Measurements from ENCODE around the gene WTIP. TPM values are rescaled to one million over a fixed set of nuclear protein-coding genes. Genes with fewer than 3 reads are reported as not detected.

Gene WTIP
- total and polyA plus RNA-seq, 2 donors (not counting 3 experiments of a cell fraction or from before 2014, with no cell fraction given): 22.4 to 25.7 TPM

GRCh38 chr19:34436716-34437115 is 44.8 kb upstream of the WTIP start:
- Histone ChIP-seq H3K4me2 (ENCODE audit: insufficient read depth, low read length) (peak overlapping the region; percentile 2), H3K9me1 (replicated peaks; ENCODE audit: control insufficient read depth, extremely low read depth, insufficient read depth, low read length) (no peaks in the 10 kb centered on the region), H3K9ac (replicated peaks; ENCODE audit: extremely low read depth, insufficient read depth, low read length) (no peak overlapping the region), H3K36me3 (ENCODE audit: control insufficient read depth in 2 of 2, extremely low read depth in 1 of 2, insufficient read depth in 2 of 2, low read length in 2 of 2) (peaks cover 8 to 12% of the 10 kb centered on the region in 2 experiments), H3K27ac (ENCODE audit: insufficient read depth, low read depth, low read length) (peak overlapping the region; percentile 69), H2AFZ (ENCODE audit: low read depth, low read length) (no peak overlapping the region), H4K20me1 (replicated peaks; ENCODE audit: control insufficient read depth, extremely low read depth, insufficient read depth, low read length) (peaks cover 7% of the 10 kb centered on the region), H3K4me3 (replicated peaks in 1 of 3; ENCODE audit: insufficient read depth in 1 of 3, low read depth in 1 of 3, low read length in 3 of 3) (no peak overlapping the region), H3K79me2 (ENCODE audit: control insufficient read depth, insufficient read depth, low read length) (peaks cover 62% of the 10 kb centered on the region), H3K4me1 (ENCODE audit: control insufficient read depth, extremely low read depth, insufficient read depth, low read length) (peaks cover 5% of the 10 kb centered on the region), H3K9me3 (replicated peaks; ENCODE audit: control insufficient read depth, insufficient read depth, low read length) (no peaks in the 10 kb centered on the region), H3K27me3 (ENCODE audit: control insufficient read depth in 2 of 2, insufficient read depth in 2 of 2, low read length in 2 of 2) (no peaks in the 10 kb centered on the region)
- TF ChIP-seq POLR2A (IDR thresholded peaks at IDR 0.05; ENCODE audit: low read depth, low read length) (no peak), JUN (IDR thresholded peaks at IDR 0.05; ENCODE audit: borderline replicate concordance, insufficient read depth, insufficient read length, low read depth) (no peak), FOS (IDR thresholded peaks at IDR 0.05; ENCODE audit: borderline replicate concordance, insufficient read depth, low read length) (no peak), POLR2AphosphoS5 (IDR thresholded peaks at IDR 0.05; ENCODE audit: insufficient read depth, low read depth, low read length) (no peak), GATA2 (IDR thresholded peaks at IDR 0.05; ENCODE audit: insufficient read depth, insufficient read length, low read depth, low read length) (no peak), CTCF (IDR thresholded peaks at IDR 0.05; ENCODE audit: extremely low read depth in 1 of 2, insufficient read depth in 1 of 2, low read depth in 1 of 2, low read length in 2 of 2) (no peak), EZH2 (IDR thresholded peaks at IDR 0.05; ENCODE audit: borderline replicate concordance, low read depth, low read length, severe bottlenecking) (no peak), MAX (IDR thresholded peaks at IDR 0.05; ENCODE audit: insufficient read depth, insufficient read length) (no peak), MYC (IDR thresholded peaks at IDR 0.05; ENCODE audit: low read depth, low read length) (no peak)
- ChIA-PET CTCF (no interaction called here), POLR2A (no interaction called here)
- DNase-seq (ENCODE audit: low read depth, low spot score) (peak; percentile 85), FAIRE-seq (no peak)
- dilution Hi-C loops (cut with MboI; ENCODE audit: extremely low pct_ligation_motif_present, low sequenced_read_pairs): no loop called here
- intact Hi-C loops (cut with micrococcal nuclease): loop anchor here (10.0 kb wide), 1 partner anchor 222 kb away; no protein-coding TSS in a partner anchor
- BruUV-seq (replicated peaks): no TSS peak

All from endothelial cell of umbilical vein (primary cell).